K562 (cell line): ENCODE measurements around the gene AP4E1. TPM values are rescaled to one million over a fixed set of nuclear protein-coding genes. Genes with fewer than 3 reads are reported as not detected.

Experiments
- ATAC-seq: fragments of 200-7000 bp; cut with Tn5 transposase; 3 replicates; pipeline ENCODE4 v1.9.1; 2020; ENCODE audit warnings: moderate library complexity
- BruUV-seq: library from RNA; stranded (reverse); fragments of 400-500 nt; replicated peaks from 2 replicates; lab custom pipeline; 2021; lab: Mats Ljungman, UMichigan
- CTCF ChIA-PET: fragments of 300-600 bp; formaldehyde crosslinking; extraction: SDS; loops from one replicate; lab custom pipeline; 2021; ENCODE audit warnings: low intra/inter-chr PET ratio; lab: Yijun Ruan, JAX
- POLR2A ChIA-PET: fragments of 300-600, 350-650 bp; sonication (Branson Sonifier 250); formaldehyde crosslinking; extraction: SDS; loops from one replicate; lab custom pipeline; 2021; ENCODE audit warnings: antibody characterized with exemption, inconsistent platforms; lab: Yijun Ruan, JAX
- DNase-seq, 4 experiments: peaks; one replicate each; pipeline versions ENCODE4 v3.0.0 to v3.0.0-alpha.2; 2011 to 2018; ENCODE audit warnings: low spot score in 3 of 4, mixed read lengths in 3 of 4; ENCODE audit errors: extremely low read depth in 1 of 4
- FAIRE-seq: peaks from 2 replicates; lab custom pipeline; 2011; peaks lifted over from hg19 to GRCh38; lab: Jason Lieb, UNC
- H2AFZ ChIP-seq: 2 replicates; pipeline ENCODE4 v1.6.0; 2011; ENCODE audit warnings: low read depth, low read length, control low read depth, inconsistent platforms
- H3K27ac ChIP-seq: fragments of 200-600 bp; 3 replicates; pipeline ENCODE4 v1.8.0; 2011; ENCODE audit warnings: low read depth, mild to moderate bottlenecking, control low read depth, inconsistent platforms, low read length, moderate library complexity, mixed read lengths; ENCODE audit errors: extremely low read depth
- H3K27me3 ChIP-seq, 2 experiments: fragments of 300-600 bp in 1 of 2; 2 replicates in 1 of 2; 3 replicates in 1 of 2; pipeline versions ENCODE4 v1.6.0 to v1.8.0; 2011; ENCODE audit warnings: inconsistent platforms in 2 of 2, low read length in 2 of 2, mild to moderate bottlenecking in 1 of 2, mixed read lengths in 1 of 2, moderate library complexity in 1 of 2; ENCODE audit not compliant: control insufficient read depth in 2 of 2, insufficient read depth in 2 of 2
- H3K36me3 ChIP-seq: fragments of 300-600 bp; 3 replicates; pipeline ENCODE4 v1.8.0; 2011; ENCODE audit warnings: mild to moderate bottlenecking, low read length, inconsistent platforms; ENCODE audit not compliant: control insufficient read depth, insufficient read depth
- H3K4me1 ChIP-seq, 2 experiments: fragments of 200-600 bp in 1 of 2; replicated peaks in 1 of 2; 2 replicates in 1 of 2; 3 replicates in 1 of 2; pipeline versions ENCODE4 v1.5.1 to v1.8.0; 2011; ENCODE audit warnings: inconsistent platforms in 2 of 2, low read length in 2 of 2, mild to moderate bottlenecking in 1 of 2, mixed read lengths in 1 of 2, moderate library complexity in 1 of 2; ENCODE audit not compliant: control insufficient read depth in 2 of 2, insufficient read depth in 2 of 2
- H3K4me2 ChIP-seq: 2 replicates; pipeline ENCODE4 v1.6.1; 2011; ENCODE audit warnings: low read length, control low read depth, inconsistent platforms, mixed read lengths; ENCODE audit not compliant: insufficient read depth
- H3K4me3 ChIP-seq: fragments of 200-600 bp; sonication (generic), shearing (Covaris generic); 2 replicates; pipeline ENCODE4 v1.5.1; 2016; ENCODE audit warnings: control low read depth, inconsistent platforms
- H3K79me2 ChIP-seq: fragments of 200-600 bp; 3 replicates; pipeline ENCODE4 v1.8.0; 2011; ENCODE audit warnings: low read length, inconsistent platforms; ENCODE audit not compliant: control insufficient read depth, insufficient read depth
- H3K9ac ChIP-seq, 2 experiments: 2 replicates each; pipeline versions ENCODE4 v1.6.0 to v1.6.1; 2011; ENCODE audit warnings: low read depth in 2 of 2, low read length in 2 of 2, control low read depth in 1 of 2, inconsistent platforms in 1 of 2, mild to moderate bottlenecking in 1 of 2, mixed read lengths in 1 of 2; ENCODE audit not compliant: insufficient read depth in 1 of 2
- H3K9me1 ChIP-seq: one replicate; pipeline ENCODE4 v1.6.0; 2011; ENCODE audit warnings: inconsistent platforms, mild to moderate bottlenecking, low read length, moderate library complexity; ENCODE audit not compliant: control insufficient read depth, insufficient read depth
- H3K9me3 ChIP-seq: replicated peaks from 2 replicates; pipeline ENCODE4 v1.5.1; 2011; ENCODE audit warnings: low read depth, low read length, inconsistent platforms; ENCODE audit not compliant: control insufficient read depth, insufficient read depth
- H4K20me1 ChIP-seq: replicated peaks from 2 replicates; pipeline ENCODE4 v1.6.1; 2011; ENCODE audit warnings: low read length, inconsistent platforms, mixed read lengths; ENCODE audit not compliant: control insufficient read depth, insufficient read depth
- ARID3B ChIP-seq: fragments of 250-450 bp; sonication (Bioruptor Pico); IDR thresholded peaks from 2 replicates; pipeline ENCODE4 v1.4.0; 2020; ENCODE audit warnings: borderline replicate concordance
- ATF6 ChIP-seq: sonication (generic); formaldehyde crosslinking; IDR thresholded peaks from 2 replicates; pipeline ENCODE4 v1.4.0; 2020; ENCODE audit warnings: mild to moderate bottlenecking, missing genetic modification reagents
- CBFA2T3 ChIP-seq: fragments of 450-650 bp; IDR thresholded peaks from 2 replicates; pipeline ENCODE4 v1.6.1; 2017
- ELF4 ChIP-seq: fragments of 450-650 bp; formaldehyde crosslinking; IDR thresholded peaks from 2 replicates; pipeline ENCODE4 v1.4.0; 2022; ENCODE audit warnings: missing genetic modification characterization
- MCM3 ChIP-seq: fragments of 450-650 bp; IDR thresholded peaks from 2 replicates; pipeline ENCODE4 v1.6.1; 2016
- TAF9B ChIP-seq: fragments of 450-650 bp; IDR thresholded peaks from 2 replicates; pipeline ENCODE4 v1.6.1; 2018; ENCODE audit warnings: mild to moderate bottlenecking; ENCODE audit not compliant: partially characterized antibody
- ZNF232 ChIP-seq: sonication (generic); formaldehyde crosslinking; IDR thresholded peaks from 2 replicates; pipeline ENCODE4 v1.8.0; 2022; ENCODE audit warnings: mild to moderate bottlenecking, missing genetic modification reagents
- WGBS: fragments of 100-300 bp; shearing (Covaris generic); methylation state at CpG from one replicate; pipeline ENCODE4 v1.1.6; 2016; ENCODE audit warnings: low coverage, mixed read lengths; ENCODE audit not compliant: insufficient coverage; ENCODE audit errors: missing lambda C conversion rate; 5-methylcytosine and 5-hydroxymethylcytosine counted together
- in situ Hi-C: fragments of 300-500 bp; cut with MboI; formaldehyde crosslinking; loops from 4 replicates; pipeline ENCODE4 v1.15.0; 2018; ENCODE audit warnings: inconsistent platforms, mixed read lengths
- intact Hi-C: fragments of 100-400 bp; cut with micrococcal nuclease; formaldehyde crosslinking; loops from 2 replicates; pipeline ENCODE4 v1.14.2; 2022
- polyA plus RNA-seq, 8 experiments: library from polyadenylated mRNA; depleted of rRNA in 4 of 8; stranded (reverse) in 5 of 8; unstranded in 3 of 8; fragments of >200 nt; fragmentation: Nextera tagmentation in 2 of 8; fragmentation: Illumina TruSeq in 1 of 8; extraction: Ambion mirVana in 2 of 8; extraction: Trizol in 1 of 8; gene quantifications; 2 replicates each; pipeline versions ENCODE4 v1.2.1 to v1.2.3, GENCODE V29; 2011 to 2014; ENCODE audit warnings: inconsistent platforms in 1 of 8, missing spikeins in 1 of 8
- total RNA-seq, 7 experiments: library from RNA; depleted of rRNA in 6 of 7; stranded (reverse); fragments of >200 nt in 6 of 7; fragmentation: Illumina TruSeq in 2 of 7; extraction: Trizol in 2 of 7; gene quantifications; 2 replicates each; pipeline versions ENCODE4 v1.2.1 to v1.2.3, GENCODE V29; 2011 to 2021; ENCODE audit warnings: low replicate concordance in 1 of 7

The AP4E1 gene
- total and polyA plus RNA-seq, 9 of the 15 experiments (the other 6 are each of a cell fraction or from before 2014, with no cell fraction given), result 1.3 to 11.5 (median 4.4) TPM

GRCh38 chr15:50978580-50978979, 70.1 kb downstream of the AP4E1 start:
- no peak for FAIRE-seq
- BruUV-seq, result no TSS peak
- Histone ChIP-seq H3K36me3 (peaks cover 5% of the 10 kb centered on the region; the same call in 2 of the 3 replicates), H3K4me3 (no peak overlapping the region), H3K4me1 (no peaks in the 10 kb centered on the region), H3K27ac (no peak overlapping the region), H3K79me2 (no peaks in the 10 kb centered on the region), H2AFZ (no peak overlapping the region), H3K27me3 (no peaks in the 10 kb centered on the region), H3K9ac (no peak overlapping the region), H3K9me1 (no peaks in the 10 kb centered on the region), H3K4me2 (no peak overlapping the region), H3K9me3 (peaks cover 2% of the 10 kb centered on the region; the same call in 1 of the 2 replicates), H4K20me1 (no peaks in the 10 kb centered on the region)
- no peak for DNase-seq
- in situ Hi-C loops, result no loop called here
- intact Hi-C loops, result no loop called here
- no peak for TF ChIP-seq ELF4 (CRISPR knock-in tag)
- TF ChIP-seq MCM3, result no peak
- no peak for TF ChIP-seq CBFA2T3
- TF ChIP-seq ZNF232, result no peak
- no peak for TF ChIP-seq ARID3B (CRISPR knock-in tag)
- TF ChIP-seq TAF9B, result no peak
- no peak for TF ChIP-seq ATF6
- no peak for ATAC-seq
- POLR2A ChIA-PET, result no interaction called here
- WGBS, result 70% methylated on average over 4 of the region's 4 CpGs
- CTCF ChIA-PET, result no interaction called here
